ENCODE data around the gene TSPAN31.

The TSPAN31 gene

GRCh38 chr12:57754411-57755193 is 9.8 kb downstream of the TSPAN31 start, which contains the start of gene MARCHF9:
Gene MARCHF9 (plus strand): TSS chr12:57755103. CDS start chr12:57755529, 426 bp downstream.
- FAIRE-seq, result no peak

- no peak for FAIRE-seq
Measured at GRCh38 chr12:57755194-57755453, 10.3 kb downstream of the TSPAN31 start.

GRCh38 chr12:57755454-57756372 is 10.9 kb downstream of the TSPAN31 start:
- FAIRE-seq, result no peak

- FAIRE-seq, result no peak
Measured at GRCh38 chr12:57756406-57757341, 11.8 kb downstream of the TSPAN31 start.

- FAIRE-seq, result no peak
Measured at GRCh38 chr12:57757771-57758170, 12.9 kb downstream of the TSPAN31 start.

GRCh38 chr12:57758552-57759359 is 13.9 kb downstream of the TSPAN31 start:
- no peak for FAIRE-seq

GRCh38 chr12:57759360-57759980 is 14.6 kb downstream of the TSPAN31 start:
- FAIRE-seq, result no peak

GRCh38 chr12:57760347-57760982 is 15.6 kb downstream of the TSPAN31 start:
- FAIRE-seq, result no peak

- FAIRE-seq, result no peak
Measured at GRCh38 chr12:57761391-57761998, 16.7 kb downstream of the TSPAN31 start.

- no peak for FAIRE-seq
Measured at GRCh38 chr12:57762463-57762862, 17.6 kb downstream of the TSPAN31 start.

GRCh38 chr12:57763881-57764661 is 19.2 kb downstream of the TSPAN31 start:
- FAIRE-seq, result no peak

- FAIRE-seq, result no peak
Measured at GRCh38 chr12:57764662-57765002, 19.8 kb downstream of the TSPAN31 start.

GRCh38 chr12:57765003-57765697 is 20.3 kb downstream of the TSPAN31 start:
- no peak for FAIRE-seq

- FAIRE-seq, result no peak
Measured at GRCh38 chr12:57765698-57766463, 21.0 kb downstream of the TSPAN31 start.

- no peak for FAIRE-seq
Measured at GRCh38 chr12:57766464-57767304, 21.8 kb downstream of the TSPAN31 start, which contains the start of gene CYP27B1. Gene CYP27B1 (minus strand): TSS chr12:57767078. CDS start chr12:57767041, 37 bp downstream.

- no peak for FAIRE-seq
Measured at GRCh38 chr12:57767305-57767698, 22.5 kb downstream of the TSPAN31 start.

- no peak for FAIRE-seq
Measured at GRCh38 chr12:57767876-57768275, 23.0 kb downstream of the TSPAN31 start.
